HG03575 (cell line): ENCODE data around the gene DUOXA1.
"Not testable (repeated sequence)": the region's sequence is repeated elsewhere in the genome, so short reads cannot be mapped to it uniquely, and the experiment has no call there.

Experiments
- ATAC-seq: cut with Tn5 transposase; IDR thresholded peaks from one replicate; pipeline ENCODE4 v1.9.1; 2021; ENCODE audit not compliant: unreplicated experiment, insufficient number of reproducible peaks, low FRiP score; ENCODE audit errors: extremely low read depth

DUOXA1 gene

DNA sequence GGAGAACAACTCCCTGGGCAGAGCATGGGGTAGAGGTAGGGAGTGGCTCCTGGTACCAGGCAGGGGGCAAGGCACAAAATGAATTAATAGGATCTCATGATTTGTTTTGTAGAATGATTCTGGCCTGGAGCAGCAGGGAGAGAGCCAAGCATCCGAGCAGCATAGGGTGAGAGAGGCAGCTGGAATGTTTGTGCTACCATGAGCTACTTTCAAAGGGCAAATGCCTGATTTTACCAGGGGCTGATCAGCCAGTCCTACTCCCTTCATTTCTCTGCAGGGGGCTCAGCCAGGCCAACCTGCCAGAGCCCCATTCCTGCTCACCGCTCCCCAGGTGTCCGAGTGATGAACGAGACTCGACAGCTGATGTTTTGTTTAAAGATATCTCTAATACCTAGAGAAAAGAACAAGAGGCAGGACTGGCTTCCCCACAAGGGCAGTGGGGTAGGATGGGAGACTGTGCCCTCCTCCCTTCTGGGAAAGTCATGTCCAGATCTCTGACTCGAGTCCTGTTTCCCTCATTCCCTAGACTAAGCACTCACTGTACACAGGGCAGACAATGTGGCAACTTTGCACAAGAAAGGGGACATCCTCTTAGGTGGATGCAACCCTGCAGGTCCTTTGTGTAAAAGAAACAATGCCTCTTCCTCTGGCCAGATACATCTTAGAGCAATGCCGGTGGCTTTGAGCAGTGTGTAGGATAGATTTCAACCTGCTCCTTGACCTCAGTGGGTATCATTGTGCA lies 28.6 kb downstream of the DUOXA1 start:
- no peak for ATAC-seq

DNA sequence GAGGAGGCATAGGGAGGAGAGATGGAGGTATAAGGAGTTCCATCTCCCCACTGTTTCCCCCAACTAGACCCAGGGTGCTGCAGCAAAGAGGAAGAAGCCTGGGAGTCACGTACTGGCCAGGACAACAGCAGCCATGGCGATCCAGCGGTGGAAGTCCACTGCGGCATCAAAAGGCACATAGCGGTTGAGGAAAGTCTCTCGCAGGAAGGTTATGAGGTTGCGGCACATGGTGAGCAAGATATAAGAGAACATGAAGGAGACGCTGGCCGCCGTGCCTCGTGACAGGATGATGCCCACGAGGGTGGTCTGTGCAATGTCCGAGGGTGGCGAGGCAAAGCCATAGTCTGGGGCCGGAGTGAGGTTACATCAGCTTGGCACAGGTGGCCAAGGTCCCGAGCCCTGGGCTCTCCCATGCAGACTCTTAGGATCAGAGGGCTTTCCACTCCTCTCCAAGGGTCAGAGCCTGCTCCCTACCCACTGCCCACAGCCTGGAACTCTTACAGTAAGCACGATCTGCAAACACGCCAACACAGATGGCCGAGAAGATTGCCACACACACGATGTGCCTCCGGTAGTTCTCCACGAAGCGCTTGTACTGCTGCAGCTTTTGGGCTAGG lies 30.0 kb downstream of the DUOXA1 start:
- no peak for ATAC-seq

DNA sequence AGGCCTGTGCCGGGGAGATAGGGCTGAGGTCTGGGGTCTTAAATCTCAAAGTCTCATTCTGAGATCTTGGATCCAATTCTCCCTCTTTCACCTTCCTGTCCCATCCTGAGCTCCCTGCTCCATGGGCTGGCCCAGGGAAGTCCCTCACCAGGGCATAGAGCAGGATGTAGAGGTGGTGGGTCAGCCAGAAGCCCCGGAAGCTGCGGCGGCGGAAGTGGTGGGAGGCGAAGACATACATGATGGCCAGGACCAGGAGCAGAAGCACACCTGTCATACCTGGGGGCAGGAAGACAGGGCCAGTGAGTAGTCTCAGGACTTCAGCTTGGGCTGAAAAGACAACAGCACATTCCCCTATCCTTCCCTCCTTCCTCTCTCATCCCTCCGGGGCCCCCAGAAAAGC lies 32.2 kb downstream of the DUOXA1 start:
- ATAC-seq, result no peak

DNA sequence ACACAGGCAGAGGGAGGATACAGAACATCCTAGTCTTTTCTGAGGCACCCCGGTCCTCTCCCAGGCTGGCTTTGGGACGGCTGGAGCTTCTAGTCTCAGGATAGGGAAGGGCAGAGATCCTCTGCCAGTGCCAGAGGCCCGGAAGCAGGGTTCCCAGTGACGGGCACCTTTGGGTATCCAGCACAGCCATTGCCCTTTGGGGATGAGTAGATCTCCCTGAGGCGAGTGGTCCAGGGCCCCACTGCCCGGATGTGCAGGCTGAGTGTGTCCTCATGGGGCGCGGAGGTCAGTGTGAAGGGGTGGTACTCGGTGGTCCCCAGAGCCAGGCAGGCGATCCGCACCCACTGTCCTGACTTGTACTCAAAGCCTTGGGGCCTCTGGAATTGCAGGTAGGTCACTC lies 34.0 kb downstream of the DUOXA1 start:
- no peak for ATAC-seq

DNA sequence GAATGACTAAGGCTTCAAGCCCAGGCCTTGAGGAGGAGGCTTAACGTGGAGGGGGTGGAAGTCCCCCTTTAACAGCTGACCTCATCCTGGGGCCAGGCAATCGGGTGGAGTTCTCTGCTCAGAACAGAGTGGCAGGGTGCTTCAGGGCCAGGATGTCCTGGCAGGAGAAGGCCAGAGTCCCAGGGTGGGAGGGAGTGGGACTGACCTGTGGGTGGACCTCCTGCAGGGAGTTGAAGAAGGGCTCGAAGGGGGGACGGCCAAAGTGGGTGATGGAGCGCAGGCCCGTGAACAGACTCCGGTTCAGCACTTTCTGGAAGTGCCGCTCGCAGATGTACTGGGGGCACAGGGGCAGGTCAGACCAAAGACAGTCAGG lies 35.3 kb downstream of the DUOXA1 start:
- no peak for ATAC-seq

DNA sequence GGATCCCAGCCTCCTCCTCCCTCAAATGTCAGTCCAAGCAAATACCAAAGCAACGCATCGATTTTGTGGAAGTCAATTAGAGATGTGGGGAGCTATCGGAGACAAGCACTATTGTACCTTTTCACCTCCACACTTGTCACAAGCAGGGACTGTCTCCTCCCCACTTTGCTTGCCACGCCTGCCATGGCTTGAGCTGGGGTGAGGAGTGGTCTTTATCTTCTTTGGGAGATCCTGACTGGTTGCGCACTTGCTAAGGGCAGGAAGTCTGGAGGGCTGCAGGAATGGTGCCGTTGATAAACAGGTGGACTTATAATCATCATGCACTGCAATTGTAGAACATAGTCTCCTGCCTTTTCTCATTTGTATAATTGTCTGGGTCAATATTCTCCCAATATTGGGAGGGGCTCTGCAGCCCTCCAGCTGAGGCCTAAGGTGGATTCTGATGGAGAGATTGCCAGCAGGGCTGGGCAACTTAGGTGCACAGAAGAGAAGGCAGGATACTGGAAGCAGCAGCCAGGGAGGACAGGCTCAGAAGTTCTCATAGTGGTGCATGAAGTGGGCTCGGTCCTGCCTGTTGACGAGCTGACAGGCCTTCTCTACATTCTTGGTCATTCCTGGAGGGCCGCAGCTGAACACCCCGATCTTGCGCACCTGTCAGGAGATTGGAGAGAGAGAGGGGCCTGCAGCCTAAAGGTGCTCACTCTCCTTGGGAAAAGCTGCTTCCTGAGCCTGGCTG lies 35.9 kb downstream of the DUOXA1 start:
- ATAC-seq, result no peak

DNA sequence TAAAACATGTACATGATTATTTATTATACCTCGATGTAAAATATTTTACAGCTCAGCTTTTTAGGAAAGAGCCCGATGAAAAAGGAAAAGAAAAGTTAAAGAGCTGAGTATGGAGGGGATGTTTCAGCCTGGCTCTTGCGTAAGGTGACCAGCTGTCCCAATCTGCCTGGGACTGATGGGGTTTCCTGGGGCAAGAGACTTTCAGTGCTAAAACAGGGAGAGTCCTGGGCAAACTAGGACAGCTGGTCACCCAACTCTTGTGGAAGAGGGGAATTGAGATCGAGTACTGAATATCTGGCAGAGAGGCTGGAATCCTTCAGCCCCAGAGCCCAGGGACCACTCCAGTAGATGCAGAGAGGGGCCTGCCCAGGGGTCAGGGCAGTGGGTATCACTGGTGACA lies 36.7 kb downstream of the DUOXA1 start:
- no peak for ATAC-seq

DNA sequence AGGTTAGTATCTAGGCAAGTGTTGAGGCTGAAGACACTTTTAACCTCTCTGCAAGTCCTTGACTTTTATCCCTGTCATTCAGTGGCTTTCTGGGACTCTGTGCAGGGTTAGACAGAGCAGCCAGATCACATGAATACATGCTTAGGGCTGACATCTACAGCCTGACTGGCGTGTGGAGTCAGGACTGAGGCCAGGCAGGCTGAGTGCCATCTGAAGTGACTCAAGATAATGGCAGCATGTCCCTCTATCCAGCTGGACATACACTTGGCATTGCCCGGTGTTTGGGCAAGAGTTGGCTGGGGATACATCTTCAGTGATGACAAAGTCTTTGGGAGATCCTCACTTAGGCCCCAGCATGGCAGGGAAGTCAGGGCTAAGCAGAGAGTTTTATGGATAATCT lies 38.1 kb downstream of the DUOXA1 start:
- ATAC-seq, result no peak

DNA sequence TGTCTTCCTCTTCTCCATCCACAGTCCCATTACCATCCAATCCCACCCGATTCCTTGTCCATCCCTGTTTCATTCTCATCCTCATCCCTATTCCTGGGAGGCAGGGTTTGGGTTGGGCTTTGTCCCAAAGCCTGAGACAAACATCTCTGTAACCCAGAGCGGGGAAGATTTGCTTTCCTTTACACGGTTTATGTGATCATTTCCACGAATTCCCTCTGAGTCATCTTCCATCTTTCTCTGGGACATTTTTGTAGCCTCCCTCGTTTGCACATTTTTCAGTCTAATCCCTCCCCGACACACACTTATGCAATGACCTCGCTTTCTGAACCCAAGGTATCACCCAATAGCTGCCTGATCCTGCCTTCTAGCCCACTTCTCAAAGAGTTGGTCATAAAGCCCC lies 38.5 kb downstream of the DUOXA1 start:
- ATAC-seq, result no peak

DNA sequence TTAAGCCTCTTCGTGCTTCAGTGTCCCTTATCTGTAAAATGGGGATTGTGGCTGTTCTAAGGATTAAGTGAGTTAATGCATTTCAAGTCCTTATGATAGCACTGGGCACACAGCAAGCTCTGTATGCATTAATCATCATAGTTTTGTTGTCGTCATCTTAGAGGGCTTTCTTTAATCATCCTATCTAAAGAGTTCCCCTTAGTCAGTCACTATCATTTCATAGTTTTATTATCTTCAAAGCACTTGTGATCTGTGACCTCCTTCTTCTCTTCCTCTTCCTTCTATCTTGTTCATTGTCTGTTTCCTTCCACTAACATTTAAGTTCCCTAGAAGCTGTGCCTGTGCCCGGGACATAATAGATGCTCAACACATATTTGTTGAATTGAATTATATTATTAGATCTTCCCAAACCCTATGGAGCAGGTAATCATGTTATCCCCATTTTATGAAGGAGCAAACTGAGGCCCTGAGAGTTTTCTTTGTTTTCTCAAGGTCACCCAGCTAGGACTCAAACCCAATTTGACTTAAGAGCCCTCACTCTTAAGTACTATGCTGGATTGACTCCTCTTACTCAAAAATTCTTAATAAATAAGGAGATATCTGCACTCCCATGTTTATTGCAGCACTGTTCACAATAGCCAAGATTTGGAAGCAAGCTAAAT lies 39.8 kb downstream of the DUOXA1 start:
- ATAC-seq, result no peak

DNA sequence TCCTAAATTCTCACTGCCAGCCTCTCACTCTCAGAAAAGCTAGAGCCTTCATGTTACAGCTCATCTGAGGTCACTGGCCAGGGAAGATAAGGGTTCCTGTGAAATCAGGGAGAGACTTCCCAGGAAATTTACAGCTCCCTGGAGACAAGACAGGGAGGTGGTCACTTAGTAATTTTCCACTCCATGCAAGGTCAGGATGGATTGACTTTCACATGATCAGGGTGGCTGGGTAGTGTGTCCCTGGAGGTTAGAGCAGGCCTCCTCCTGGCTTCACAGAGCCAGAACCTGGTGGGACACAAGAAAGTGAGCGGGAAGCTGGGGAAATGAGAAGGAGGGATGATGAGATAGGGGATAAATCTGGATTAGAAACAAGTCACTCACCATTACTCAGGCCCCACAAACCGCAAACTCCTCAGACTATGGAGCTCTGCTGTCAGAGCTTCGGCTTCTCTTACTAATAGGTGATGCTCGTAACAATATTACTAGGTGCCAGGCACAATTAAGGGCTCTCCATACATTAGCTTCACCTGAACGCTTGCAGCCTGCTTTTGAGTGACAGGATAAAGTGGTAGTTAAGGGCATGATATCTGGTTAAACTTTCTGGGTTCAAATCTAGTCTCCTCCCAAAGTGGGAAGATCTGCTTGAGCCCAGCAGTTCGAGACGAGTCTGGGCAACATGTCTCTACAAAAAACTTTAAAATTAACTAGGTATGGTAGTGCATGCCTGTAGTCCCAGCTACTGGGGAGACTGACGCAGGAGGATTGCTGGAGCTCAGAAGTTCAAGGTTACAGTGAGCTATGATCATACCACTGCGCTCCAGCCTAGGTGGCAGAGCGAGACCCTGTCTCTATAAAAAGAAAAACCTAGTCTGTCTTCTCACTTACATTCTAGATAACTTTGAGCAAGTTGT lies 40.6 kb downstream of the DUOXA1 start:
- no peak for ATAC-seq

DNA sequence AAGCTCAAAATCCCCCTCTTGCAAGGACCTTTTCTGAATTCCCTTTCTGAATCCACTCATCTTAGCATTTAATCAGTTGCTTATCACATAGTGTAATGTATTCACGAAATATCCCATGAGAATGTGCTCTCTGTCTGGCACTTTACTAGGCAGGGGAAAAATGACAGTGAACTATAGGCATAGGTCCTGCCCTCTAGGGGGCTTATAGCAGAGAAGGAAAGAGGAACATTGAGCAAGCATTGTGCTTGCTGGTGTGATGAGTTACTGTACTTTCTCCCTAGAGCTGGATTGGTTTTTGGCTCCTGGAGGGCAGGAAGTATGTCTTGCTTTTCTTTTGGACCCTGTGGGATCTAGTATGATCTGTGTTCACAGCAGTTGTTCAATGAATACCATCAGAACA lies 42.2 kb downstream of the DUOXA1 start:
- ATAC-seq, result no peak

DNA sequence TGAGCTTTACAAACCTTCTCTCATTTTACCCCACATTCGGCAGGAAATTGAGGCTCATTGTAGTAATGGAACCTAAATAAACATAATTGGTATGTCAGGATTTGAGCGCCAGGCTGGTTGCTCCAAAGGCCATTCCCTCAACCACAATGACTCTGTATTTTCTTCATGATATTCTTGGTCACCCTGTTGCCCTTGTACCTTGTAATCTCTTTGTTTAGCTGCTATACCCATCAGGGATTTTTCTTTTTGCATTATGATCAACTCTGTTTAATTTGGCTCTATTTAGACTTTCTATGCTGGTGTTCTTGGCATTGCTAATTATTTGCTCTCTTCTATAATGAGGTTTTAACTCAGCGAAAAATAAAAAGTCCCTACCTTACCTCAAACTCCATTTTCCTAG lies 45.5 kb downstream of the DUOXA1 start:
- ATAC-seq, result no peak

DNA sequence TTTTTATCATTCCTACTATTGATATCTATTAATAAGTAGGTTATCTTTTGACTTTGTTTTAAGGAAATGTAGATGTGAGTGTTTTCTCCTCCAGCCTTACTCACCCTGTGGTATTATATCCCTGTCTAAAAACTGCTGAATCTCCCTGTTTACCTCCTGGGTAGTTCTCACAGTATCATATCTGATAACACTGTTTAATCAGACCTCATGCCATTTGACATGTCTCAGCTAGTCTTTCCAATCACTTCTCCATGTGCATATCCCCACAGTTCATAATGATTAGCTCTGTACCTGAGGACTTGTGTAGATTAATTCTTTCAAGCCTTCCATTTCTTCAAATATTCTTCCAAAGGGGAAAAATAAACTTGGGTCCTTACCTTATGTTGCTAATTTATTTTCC lies 46.5 kb downstream of the DUOXA1 start:
- no peak for ATAC-seq

DNA sequence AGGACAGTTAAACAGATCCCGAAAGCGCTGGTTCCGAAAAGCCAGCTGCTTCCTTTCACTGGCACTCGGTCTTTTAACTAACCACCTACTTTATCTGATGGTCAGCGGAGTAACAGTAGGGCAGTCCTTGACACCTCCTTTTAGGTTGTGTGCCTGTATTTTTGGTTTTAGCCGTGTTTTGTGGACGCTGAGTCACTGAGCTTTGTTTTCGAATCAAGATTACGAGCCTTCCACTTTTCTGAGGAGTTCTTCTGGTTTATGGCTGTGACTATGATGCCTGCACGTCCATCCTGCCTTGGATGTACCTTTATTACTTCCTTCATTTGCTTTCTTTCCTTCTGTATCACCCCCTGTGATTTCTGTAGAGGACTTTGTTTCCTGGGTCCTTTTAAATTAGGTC lies 47.3 kb downstream of the DUOXA1 start:
- not testable (repeated sequence) for ATAC-seq

DNA sequence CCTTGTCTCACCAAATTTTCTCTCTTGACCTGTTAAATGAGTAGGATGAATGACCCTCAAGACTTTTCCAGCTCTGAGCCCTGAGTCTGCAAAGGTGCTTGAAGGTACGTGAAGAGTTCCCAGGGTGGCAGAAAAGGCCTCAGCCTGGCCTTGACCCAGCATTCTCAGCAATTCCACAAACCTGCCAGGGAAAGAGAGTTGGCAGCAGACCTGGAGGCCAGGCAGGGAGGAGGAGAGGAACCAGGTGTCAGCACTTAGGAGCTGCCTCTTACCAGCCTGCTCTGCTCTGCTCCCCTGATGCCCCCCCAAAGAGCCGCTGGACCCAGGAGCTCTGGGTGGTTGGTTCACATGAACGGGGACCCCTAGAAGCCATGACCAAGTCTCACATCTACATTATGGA lies 49.1 kb downstream of the DUOXA1 start:
- ATAC-seq, result not testable (repeated sequence)

DNA sequence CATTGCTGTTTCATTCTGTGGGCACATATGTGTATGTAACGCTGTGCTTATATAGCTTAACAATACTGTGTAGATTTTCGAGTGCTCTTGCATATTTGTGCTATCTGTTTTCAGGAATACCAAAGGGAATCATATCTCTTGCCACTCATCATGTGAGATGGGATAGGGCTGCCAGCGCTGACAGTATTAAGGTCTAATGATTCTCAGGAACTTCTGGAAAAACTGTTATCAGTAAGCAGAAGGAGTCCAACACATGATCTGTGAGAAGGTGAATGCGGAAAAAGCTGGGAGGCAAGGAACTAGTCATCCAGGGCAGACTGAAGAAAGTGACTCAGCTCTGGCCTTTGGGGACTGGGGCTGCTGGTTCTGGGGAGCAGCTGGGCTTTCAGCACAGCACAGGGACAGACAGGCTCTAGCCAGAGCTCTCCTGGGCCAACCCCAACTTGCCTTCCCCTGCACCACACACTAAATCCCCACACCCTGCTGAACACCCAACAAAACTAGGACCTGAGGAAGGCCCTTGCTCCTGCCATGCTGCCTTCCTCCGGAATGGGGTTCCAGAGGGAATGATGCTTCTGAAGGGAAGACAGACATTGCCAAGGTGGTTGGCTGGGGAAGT lies 49.9 kb downstream of the DUOXA1 start:
- not testable (repeated sequence) for ATAC-seq

DNA sequence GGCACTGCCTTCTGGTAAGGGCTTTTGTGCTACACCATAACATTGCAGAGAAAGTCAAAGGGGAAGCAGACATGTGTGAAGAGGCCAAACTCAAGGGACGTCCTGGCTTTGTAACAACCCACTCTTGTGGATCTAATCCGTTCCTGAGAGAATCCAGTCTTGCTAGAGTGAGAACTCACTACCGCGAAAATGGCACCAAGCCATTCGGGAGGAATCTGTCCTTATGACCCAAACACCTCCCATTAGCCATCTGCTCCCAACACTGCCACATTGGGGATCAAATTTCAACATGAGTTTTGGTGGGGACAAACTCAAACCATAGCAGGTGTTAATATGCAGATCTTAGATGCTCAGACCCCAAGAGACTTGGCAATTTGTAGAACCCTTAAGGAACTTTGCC lies 50.5 kb downstream of the DUOXA1 start:
- not testable (repeated sequence) for ATAC-seq
